GDM1 (cell line): ENCODE results near the gene GORASP2.

ENCODE experiments used
- DNase-seq: peaks from one replicate; lab custom pipeline; 2025; lab: John Stamatoyannopoulos, UW

The GORASP2 gene

GRCh38 chr2:170999654-171000053 lies 70.6 kb downstream of the GORASP2 start:
- no peak for DNase-seq

GRCh38 chr2:171004363-171004762 lies 75.3 kb downstream of the GORASP2 start:
- DNase-seq = no peak

GRCh38 chr2:171004833-171005232 lies 75.8 kb downstream of the GORASP2 start:
- no peak for DNase-seq

- DNase-seq = no peak
These were observed 79.6 kb downstream of the GORASP2 start for GRCh38 chr2:171008550-171009205.

GRCh38 chr2:171009386-171009785 lies 80.3 kb downstream of the GORASP2 start:
- no peak for DNase-seq

GRCh38 chr2:171013851-171014250 lies 84.8 kb downstream of the GORASP2 start:
- no peak for DNase-seq

GRCh38 chr2:171016125-171016524 lies 87.1 kb downstream of the GORASP2 start:
- no peak for DNase-seq
